CD14-positive monocyte (primary cell): ENCODE data around the gene PER2. TPM values are rescaled to one million over a fixed set of nuclear protein-coding genes. Genes with fewer than 3 reads are reported as not detected.

ENCODE experiments used
- DNase-seq, 3 donors: peaks; one replicate each; pipeline ENCODE4 v3.0.0-alpha.2; 2011 to 2022
- H2AFZ ChIP-seq: 2 replicates; pipeline ENCODE4 v1.6.0; 2012; ENCODE audit warnings: mild to moderate bottlenecking, low read depth, low read length, inconsistent platforms; ENCODE audit not compliant: insufficient read depth, poor library complexity, severe bottlenecking
- H3K27ac ChIP-seq, 2 donors: 1 replicate in 1 of 2; 2 replicates in 1 of 2; pipeline ENCODE4 v1.5.1; 2012 to 2013; ENCODE audit warnings: low read length in 2 of 2, control low read depth in 1 of 2, inconsistent platforms in 1 of 2, low read depth in 1 of 2, mild to moderate bottlenecking in 1 of 2
- H3K27me3 ChIP-seq, 2 donors: one replicate each; pipeline versions ENCODE4 v1.6.0 to v1.6.1; 2011 to 2013; ENCODE audit warnings: low read length in 2 of 2; ENCODE audit not compliant: control insufficient read depth in 2 of 2, insufficient read depth in 2 of 2
- H3K36me3 ChIP-seq, 2 donors: replicated peaks in 1 of 2; 1 replicate in 1 of 2; 2 replicates in 1 of 2; pipeline versions ENCODE4 v1.5.1 to v1.6.1; 2012 to 2013; ENCODE audit warnings: low read length in 2 of 2, control low read depth in 1 of 2, inconsistent platforms in 1 of 2, mild to moderate bottlenecking in 1 of 2; ENCODE audit not compliant: insufficient read depth in 2 of 2, control insufficient read depth in 1 of 2
- H3K4me1 ChIP-seq, 2 donors: 1 replicate in 1 of 2; 2 replicates in 1 of 2; pipeline versions ENCODE4 v1.5.1 to v1.6.1; 2012 to 2013; ENCODE audit warnings: low read length in 2 of 2, control low read depth in 1 of 2, inconsistent platforms in 1 of 2, mild to moderate bottlenecking in 1 of 2, moderate library complexity in 1 of 2; ENCODE audit not compliant: insufficient read depth in 2 of 2, control insufficient read depth in 1 of 2
- H3K4me2 ChIP-seq: replicated peaks from 2 replicates; pipeline ENCODE3; 2012; ENCODE audit warnings: low read length, moderate library complexity, mild to moderate bottlenecking; ENCODE audit not compliant: poor library complexity, severe bottlenecking; ENCODE audit errors: extremely low read depth
- H3K4me3 ChIP-seq, 3 experiments: fragments of 200-600 bp in 1 of 3; sonication (generic) in 1 of 3; replicated peaks in 1 of 3; 1 replicate in 2 of 3; 2 replicates in 1 of 3; pipeline ENCODE4 v1.5.1; 2011 to 2013; ENCODE audit warnings: low read length in 3 of 3, mild to moderate bottlenecking in 3 of 3, control low read depth in 2 of 3, low read depth in 2 of 3, inconsistent platforms in 1 of 3, moderate library complexity in 1 of 3
- H3K79me2 ChIP-seq: 2 replicates; pipeline ENCODE4 v1.6.0; 2012; ENCODE audit warnings: mild to moderate bottlenecking, control low read depth, inconsistent platforms, low read length, moderate library complexity; ENCODE audit not compliant: insufficient read depth
- H3K9ac ChIP-seq: 2 replicates; pipeline ENCODE4 v1.6.0; 2017; ENCODE audit warnings: low read length, mild to moderate bottlenecking; ENCODE audit not compliant: insufficient read depth, poor library complexity, severe bottlenecking
- H3K9me3 ChIP-seq, 2 donors: replicated peaks in 1 of 2; 1 replicate in 1 of 2; 2 replicates in 1 of 2; pipeline versions ENCODE4 v1.5.1 to v1.6.1; 2012 to 2013; ENCODE audit warnings: low read length in 2 of 2, control low read depth in 1 of 2; ENCODE audit not compliant: control insufficient read depth in 1 of 2, insufficient read depth in 1 of 2
- H4K20me1 ChIP-seq: 2 replicates; pipeline ENCODE4 v1.6.0; 2012; ENCODE audit warnings: mild to moderate bottlenecking, low read length, control low read depth, moderate library complexity; ENCODE audit not compliant: insufficient read depth
- H3K27ac Mint-ChIP-seq, 7 donors: one replicate each; pipeline ENCODE4 v1.8.0; 2020; ENCODE audit warnings: mild to moderate bottlenecking in 7 of 7, mixed read lengths in 7 of 7, moderate library complexity in 6 of 7, inconsistent platforms in 2 of 7
- H3K27me3 Mint-ChIP-seq, 3 donors: one replicate each; pipeline ENCODE4 v1.8.0; 2021 to 2022; ENCODE audit warnings: low read depth in 3 of 3, mild to moderate bottlenecking in 3 of 3, mixed read lengths in 3 of 3, moderate library complexity in 3 of 3, inconsistent platforms in 1 of 3
- H3K36me3 Mint-ChIP-seq, 2 donors: one replicate each; pipeline ENCODE4 v1.8.0; 2020; ENCODE audit warnings: mixed read lengths in 2 of 2, inconsistent platforms in 1 of 2, mild to moderate bottlenecking in 1 of 2
- H3K4me1 Mint-ChIP-seq: one replicate; pipeline ENCODE4 v1.8.0; 2020; ENCODE audit warnings: mild to moderate bottlenecking, mixed read lengths
- H3K4me3 Mint-ChIP-seq, 2 donors: one replicate each; pipeline ENCODE4 v1.8.0; 2020; ENCODE audit warnings: mild to moderate bottlenecking in 2 of 2, mixed read lengths in 2 of 2, moderate library complexity in 1 of 2
- H3K9me3 Mint-ChIP-seq, 7 donors: one replicate each; pipeline ENCODE4 v1.8.0; 2020 to 2022; ENCODE audit warnings: mixed read lengths in 7 of 7, mild to moderate bottlenecking in 6 of 7, moderate library complexity in 6 of 7, inconsistent platforms in 2 of 7
- CTCF ChIP-seq: fragments of 200-600 bp; IDR thresholded peaks from one replicate; pipeline ENCODE4 v1.8.0; 2022; ENCODE audit warnings: antibody characterized with exemption, mild to moderate bottlenecking
- WGBS: methylation state at CpG from one replicate; pipeline ENCODE4 v1.1.5; 2013; ENCODE audit warnings: missing lambda C conversion rate; ENCODE audit not compliant: insufficient coverage; 5-methylcytosine and 5-hydroxymethylcytosine counted together
- intact Hi-C, 2 donors: fragments of 100-400 bp; cut with micrococcal nuclease; formaldehyde crosslinking; loops; one replicate each; pipeline versions ENCODE4 v1.15.0 to v1.15.1; 2023
- polyA plus RNA-seq, 3 donors: library from polyadenylated mRNA; depleted of rRNA in 1 of 3; unstranded in 2 of 3; stranded (reverse) in 1 of 3; fragments of 300-500 nt in 2 of 3; fragments of >200 nt in 1 of 3; fragmentation: Illumina TruSeq in 2 of 3; gene quantifications; 1 replicate in 2 of 3; 2 replicates in 1 of 3; pipeline ENCODE4 v1.2.3, GENCODE V29; 2012 to 2021

Gene PER2
- polyA plus RNA-seq, 3 donors: 1.6 to 5.6 (median 3.1) TPM

- TF ChIP-seq CTCF: no peak
- Histone ChIP-seq H3K27me3 (no peaks in the 10 kb centered on the region), H3K27ac (no peak overlapping the region), H3K4me3 (no peak overlapping the region), H3K9ac (no peak overlapping the region), H3K4me2 (no peak overlapping the region), H4K20me1 (no peaks in the 10 kb centered on the region), H3K79me2 (no peaks in the 10 kb centered on the region), H3K36me3 (no peaks in the 10 kb centered on the region), H3K9me3 (no peaks in the 10 kb centered on the region), H3K4me1 (no peaks in the 10 kb centered on the region), H2AFZ (no peak overlapping the region)
- H3K4me3 Mint-ChIP-seq: no peak overlapping the region
- intact Hi-C loops: no loop called here
- peaks cover 0 to 2% (median 0%) of the 10 kb centered on the region in 7 donors for H3K9me3 Mint-ChIP-seq
- no peaks in the 10 kb centered on the region for H3K36me3 Mint-ChIP-seq
- peaks cover 4 to 17% (median 10%) of the 10 kb centered on the region in 3 donors for H3K27me3 Mint-ChIP-seq
- no peaks in the 10 kb centered on the region for H3K4me1 Mint-ChIP-seq
- H3K27ac Mint-ChIP-seq: no peak overlapping the region
- DNase-seq: no peak
- WGBS: 83% methylated on average over 1 of the region's 3 CpGs
Observed at GRCh38 chr2:238302087-238302486, 13.7 kb upstream of the PER2 start.

- TF ChIP-seq CTCF: no peak
- Mint-ChIP-seq H3K4me3 (no peak overlapping the region), H3K9me3 (no peaks in the 10 kb centered on the region), H3K27me3 (peaks cover 5 to 21% (median 12%) of the 10 kb centered on the region in 3 donors), H3K36me3 (no peaks in the 10 kb centered on the region), H3K27ac (no peak overlapping the region), H3K4me1 (peaks cover 2% of the 10 kb centered on the region)
- Histone ChIP-seq H3K4me3 (no peak overlapping the region), H3K4me1 (no peaks in the 10 kb centered on the region), H3K27ac (no peak overlapping the region), H3K9me3 (no peaks in the 10 kb centered on the region), H4K20me1 (no peaks in the 10 kb centered on the region), H3K79me2 (no peaks in the 10 kb centered on the region), H3K9ac (no peak overlapping the region), H3K27me3 (no peaks in the 10 kb centered on the region), H3K4me2 (no peak overlapping the region), H3K36me3 (no peaks in the 10 kb centered on the region), H2AFZ (no peak overlapping the region)
- intact Hi-C loops: no loop called here
- DNase-seq: no peak
- 94% methylated on average over 7 of the region's 7 CpGs for WGBS
Observed at GRCh38 chr2:238299803-238300202, 11.4 kb upstream of the PER2 start.
